AG20443 (cell line): ENCODE data around the gene PGAP3.

Experiments used
- DNase-seq: peaks from one replicate; pipeline ENCODE4 v3.0.0; 2012; ENCODE audit warnings: low spot score, mixed read lengths

Gene PGAP3

DNA sequence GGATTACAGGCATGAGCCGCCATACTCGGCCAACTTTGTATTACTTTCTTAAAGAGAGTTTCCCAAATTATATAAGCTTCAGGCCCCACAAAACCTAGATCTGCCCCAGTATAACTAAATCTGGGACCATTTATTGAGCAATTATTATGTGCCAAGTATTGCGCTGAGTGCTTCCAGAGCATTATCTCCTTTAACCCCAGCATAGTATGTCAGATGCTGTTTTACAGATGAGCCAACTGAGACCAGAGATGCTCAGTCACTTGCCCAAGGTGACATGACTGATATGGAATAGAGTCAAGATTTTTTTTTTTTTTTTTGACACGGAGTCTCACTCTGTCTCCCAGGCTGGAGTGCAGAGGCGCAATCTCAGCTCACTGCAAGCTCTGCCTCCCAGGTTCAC lies 10.1 kb upstream of the PGAP3 start:
- no peak for DNase-seq

- no peak for DNase-seq
These were observed 8.9 kb upstream of the PGAP3 start for GRCh38 chr17:39696731-39697130.

- DNase-seq: no peak
These were observed 7.2 kb upstream of the PGAP3 start for GRCh38 chr17:39695089-39695474.

- no peak for DNase-seq
These were observed 6.7 kb upstream of the PGAP3 start for GRCh38 chr17:39694593-39694992.

GRCh38 chr17:39688945-39689344 lies 1.1 kb upstream of the PGAP3 start:
- no peak for DNase-seq

- no peak for DNase-seq
These were observed 598 bp upstream of the PGAP3 start for GRCh38 chr17:39688475-39688835.

GRCh38 chr17:39687101-39687545 lies 734 bp downstream of the PGAP3 start:
- no peak for DNase-seq

GRCh38 chr17:39684369-39685192 lies 3.3 kb downstream of the PGAP3 start:
- DNase-seq: no peak

- DNase-seq: no peak
These were observed 4.4 kb downstream of the PGAP3 start for GRCh38 chr17:39683295-39683939.

DNA sequence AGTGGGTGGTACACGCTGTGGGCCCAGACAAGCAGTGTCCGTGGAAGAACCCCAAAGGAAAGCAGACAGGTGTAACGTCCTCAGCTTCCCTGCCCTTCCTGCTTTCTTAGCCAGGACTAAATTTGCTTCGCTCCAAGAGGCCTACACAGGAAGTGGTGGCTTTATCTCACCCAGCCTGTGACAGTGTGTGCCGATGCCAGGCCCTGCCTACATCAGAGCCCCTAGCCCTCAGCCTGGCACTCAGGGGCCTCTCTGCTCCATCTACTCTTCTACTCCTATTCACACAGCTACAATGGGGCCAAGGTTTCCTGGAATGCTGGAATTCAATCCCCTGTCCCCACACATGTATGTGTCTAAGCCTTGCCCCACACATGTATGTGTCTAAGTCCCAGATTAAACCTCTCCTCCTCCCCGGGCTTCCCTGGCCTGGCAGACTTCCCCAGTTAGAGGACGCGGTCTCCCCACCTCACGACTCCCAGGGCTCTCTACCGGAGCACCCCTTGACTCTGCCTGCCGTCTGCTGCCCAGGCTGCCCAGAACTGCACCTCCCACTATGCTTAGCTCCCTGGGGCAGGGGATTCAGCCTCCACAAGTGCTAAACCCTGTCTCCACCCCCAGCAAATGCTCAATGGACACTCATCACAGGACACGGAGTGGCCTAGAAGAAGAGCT lies 8.2 kb downstream of the PGAP3 start:
- no peak for DNase-seq

DNA sequence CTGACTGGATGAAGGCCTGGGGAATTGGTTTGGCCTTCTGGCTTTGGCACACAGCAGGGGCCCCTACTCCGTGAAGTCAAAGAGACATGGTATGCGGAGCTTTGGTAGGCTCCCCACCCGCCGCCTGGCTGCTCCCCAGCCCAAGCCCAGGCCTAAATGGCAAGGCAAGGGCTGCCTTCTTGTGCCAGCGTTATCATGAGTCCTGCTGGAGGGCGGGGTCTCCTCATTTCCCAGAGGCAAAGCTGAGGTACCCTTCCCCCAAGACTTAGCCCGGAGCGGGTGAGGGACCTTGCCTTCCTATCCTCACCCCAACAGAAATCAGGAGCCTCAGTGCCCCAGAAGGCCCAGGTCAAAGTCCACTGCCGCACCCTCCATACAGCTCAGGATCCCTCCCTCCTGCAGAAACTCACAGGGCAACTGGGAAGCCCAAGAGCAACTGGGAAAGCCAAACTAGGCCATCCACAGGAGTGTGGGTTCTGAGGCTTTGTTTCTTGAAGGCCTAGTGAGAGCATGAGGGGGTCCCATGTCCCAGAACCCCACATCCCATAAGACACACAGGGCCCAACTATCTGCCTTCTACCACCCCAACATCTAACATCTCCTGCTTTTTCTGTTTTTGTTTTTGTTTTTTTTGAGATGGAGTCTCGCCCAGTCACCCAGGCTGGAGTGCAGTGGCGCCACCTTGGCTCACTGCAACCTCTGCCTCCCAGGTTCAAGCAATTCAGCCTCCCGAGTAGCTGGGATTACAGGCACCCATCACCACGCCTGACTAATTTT lies 9.3 kb downstream of the PGAP3 start:
- no peak for DNase-seq

DNA sequence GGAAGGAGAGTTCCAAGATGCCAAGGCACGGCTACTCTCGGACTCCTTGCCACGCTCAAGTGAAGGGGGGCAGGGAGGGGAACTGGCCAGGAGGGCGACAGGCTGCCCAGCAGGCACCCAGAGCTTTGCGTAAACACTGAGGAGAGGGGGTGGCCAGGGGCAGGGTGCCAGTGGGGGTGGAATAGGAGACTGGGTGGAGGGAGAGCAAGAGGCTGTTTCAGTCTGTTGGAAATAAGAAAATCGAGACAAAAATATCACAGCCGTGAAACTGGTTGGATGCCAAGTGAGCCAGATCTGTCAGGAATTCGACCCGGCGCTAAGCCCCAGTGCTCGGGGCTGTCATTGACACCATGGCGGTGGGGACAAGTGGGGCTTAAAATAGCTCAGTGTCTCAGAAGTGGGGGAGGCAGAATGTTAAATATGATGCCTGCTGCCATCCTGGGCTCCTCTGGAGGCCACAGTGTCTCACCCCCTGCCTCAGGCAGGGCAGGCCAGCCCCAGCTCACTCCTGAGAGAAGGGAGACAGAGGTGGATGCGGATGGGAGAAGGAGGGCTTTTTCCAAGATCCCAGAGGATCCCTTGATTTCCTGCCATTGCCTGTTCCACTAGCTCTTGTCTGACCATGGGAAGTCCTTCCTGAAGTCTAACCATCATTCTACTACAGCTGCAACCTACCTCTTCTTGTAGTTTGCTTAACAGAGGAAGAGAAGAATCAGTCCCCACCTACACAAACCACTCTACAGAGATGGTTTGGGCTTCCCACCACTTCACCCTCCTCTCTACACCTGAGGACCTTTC lies 10.1 kb downstream of the PGAP3 start:
- DNase-seq: no peak

GRCh38 chr17:39677072-39677471 lies 10.8 kb downstream of the PGAP3 start:
- no peak for DNase-seq

DNA sequence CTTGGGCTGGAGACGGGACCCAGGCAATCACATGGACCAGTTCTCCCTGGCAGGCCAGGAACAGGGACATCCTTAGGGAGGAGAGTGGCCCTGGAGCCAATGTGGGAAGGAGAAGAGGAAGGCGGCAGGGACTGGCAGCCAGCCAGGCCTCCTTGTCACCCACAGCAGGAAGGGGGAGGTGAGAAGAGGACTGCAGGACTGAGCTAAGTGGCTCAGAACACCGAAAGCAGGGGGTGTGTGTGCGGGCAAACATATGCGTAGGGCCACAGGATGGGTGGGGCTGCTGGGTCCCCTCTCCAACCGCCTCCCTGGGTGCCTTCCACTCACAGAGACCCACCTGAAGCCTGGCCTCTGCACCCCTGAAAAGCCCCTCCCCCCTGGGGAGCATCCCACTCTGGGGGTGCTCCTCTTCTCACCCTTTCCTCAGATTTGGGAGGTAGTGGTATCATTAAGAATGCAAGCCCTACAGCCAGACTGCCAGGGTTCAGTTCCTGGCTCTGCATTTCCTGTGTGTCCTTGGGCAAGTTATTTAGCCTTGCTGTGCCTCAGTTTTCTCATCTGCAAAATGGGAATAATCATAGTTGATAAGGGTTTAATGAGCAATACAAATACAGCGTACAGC lies 11.5 kb downstream of the PGAP3 start:
- no peak for DNase-seq

- no peak for DNase-seq
These were observed 12.3 kb downstream of the PGAP3 start for GRCh38 chr17:39675390-39676082.

DNA sequence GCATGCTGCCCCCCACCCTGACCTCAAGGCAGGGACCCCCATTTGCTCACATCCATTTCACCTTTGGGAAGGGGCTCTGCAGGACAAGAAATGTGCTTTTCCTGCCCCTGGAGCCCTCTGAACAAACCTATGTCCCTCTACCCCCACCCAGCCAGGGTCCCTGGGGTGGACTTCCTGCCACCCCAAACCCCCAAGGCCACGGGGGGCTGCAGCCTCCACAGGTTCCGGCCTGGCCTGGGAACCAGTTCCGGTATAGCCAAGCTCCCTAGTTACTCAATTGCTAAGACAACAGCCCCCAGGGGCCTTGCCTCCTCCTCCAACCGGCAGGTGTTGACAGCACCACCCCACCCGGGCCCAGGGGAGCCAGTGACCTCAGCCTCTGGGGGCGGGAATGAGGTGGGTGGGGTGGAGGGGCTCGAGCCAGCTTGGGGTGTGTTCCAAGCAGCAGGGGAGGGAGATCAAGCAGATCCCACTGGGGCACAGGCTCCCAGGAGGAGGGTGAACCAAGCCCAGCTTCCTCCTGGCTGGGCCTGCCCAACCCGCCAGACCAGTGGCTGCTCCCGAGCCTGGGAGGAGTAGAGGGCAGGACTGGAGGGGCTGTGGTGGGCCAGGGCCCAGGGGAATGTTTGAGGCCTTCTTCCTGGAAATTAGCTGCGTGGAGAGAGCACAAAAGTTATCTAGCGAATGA lies 13.0 kb downstream of the PGAP3 start:
- DNase-seq: no peak

- DNase-seq: no peak
These were observed 13.7 kb downstream of the PGAP3 start for GRCh38 chr17:39674179-39674578.

- no peak for DNase-seq
These were observed 14.3 kb downstream of the PGAP3 start for GRCh38 chr17:39673335-39674081.
